ENCODE results near the gene PLPP4.

DNA sequence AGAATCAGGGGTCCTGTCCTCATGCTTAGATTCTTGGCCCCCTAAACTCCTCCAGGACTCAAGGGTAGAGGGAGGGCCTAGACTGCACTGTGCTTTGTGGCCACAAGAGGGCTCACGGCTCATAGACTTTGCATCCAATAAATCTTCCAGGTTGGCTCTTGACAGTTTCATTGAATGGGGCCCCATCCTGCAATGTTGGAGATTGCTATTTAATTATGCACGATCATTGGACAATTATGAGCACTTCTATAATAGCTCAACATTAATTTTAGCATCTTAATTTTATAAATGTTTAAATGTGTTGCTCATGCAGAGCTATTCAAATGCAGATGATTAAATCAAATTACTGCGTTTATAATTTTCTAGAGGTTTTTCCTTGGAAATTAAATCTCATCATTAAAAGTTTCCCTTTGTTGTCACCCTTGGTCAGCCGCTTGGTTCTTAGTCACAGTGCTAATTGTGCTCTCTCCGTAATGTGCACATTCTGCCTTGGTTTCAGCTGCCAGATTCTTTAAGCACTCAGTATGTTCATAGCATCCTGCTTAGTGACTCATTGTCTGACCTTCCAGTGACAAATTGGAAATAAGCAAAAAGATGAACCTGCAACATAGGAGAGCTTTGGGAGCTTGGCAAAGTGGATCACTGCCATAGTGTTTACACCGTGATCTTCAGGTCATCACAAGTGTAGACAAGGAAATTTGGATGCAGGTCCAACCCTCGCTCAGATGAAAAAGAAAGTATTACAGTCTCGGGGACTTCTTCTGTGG is 33.4 kb upstream of the PLPP4 start:
- TF ChIP-seq EZH2phosphoT487 (IDR thresholded peaks at IDR 0.05; ENCODE audit: insufficient read depth, low read depth) (0 out of 2 replicates have a peak, but pooled peaks have one; percentile 27), EZH2 (IDR thresholded peaks at IDR 0.05; ENCODE audit: insufficient read depth, poor library complexity, severe bottlenecking) (no peak)

Data from GM23248 (cell line).